Liver (tissue), 9 donors: Measurements from ENCODE around the gene PHYHD1. TPM values are rescaled to one million over a fixed set of nuclear protein-coding genes. Genes with fewer than 3 reads are reported as not detected.
A peak's percentile ranks its signal among the peaks of the same experiment; 100 is the strongest.

ENCODE experiments used
- DNase-seq: peaks from one replicate; pipeline ENCODE4 v3.0.0-alpha.2; 2017; ENCODE audit warnings: low spot score
- H3K27ac ChIP-seq, 2 donors: one replicate each; pipeline ENCODE4 v1.7.0; 2013; ENCODE audit warnings: inconsistent platforms in 2 of 2, low read length in 2 of 2, control low read depth in 1 of 2, low read depth in 1 of 2, mild to moderate bottlenecking in 1 of 2
- H3K27me3 ChIP-seq, 4 donors: one replicate each; pipeline versions ENCODE4 v1.6.1 to v1.7.0; 2013; ENCODE audit warnings: low read length in 3 of 4, inconsistent platforms in 1 of 4, mild to moderate bottlenecking in 1 of 4, moderate library complexity in 1 of 4; ENCODE audit not compliant: control insufficient read depth in 4 of 4, insufficient read depth in 4 of 4
- H3K36me3 ChIP-seq, 4 donors: one replicate each; pipeline versions ENCODE4 v1.6.1 to v1.7.0; 2013; ENCODE audit warnings: low read length in 3 of 4, mild to moderate bottlenecking in 3 of 4, low read depth in 1 of 4, moderate library complexity in 1 of 4; ENCODE audit not compliant: control insufficient read depth in 4 of 4, insufficient read depth in 3 of 4
- H3K4me1 ChIP-seq, 4 donors: one replicate each; pipeline versions ENCODE4 v1.6.1 to v1.7.0; 2013; ENCODE audit warnings: low read length in 3 of 4, mild to moderate bottlenecking in 3 of 4, moderate library complexity in 1 of 4; ENCODE audit not compliant: control insufficient read depth in 4 of 4, insufficient read depth in 4 of 4
- H3K4me3 ChIP-seq, 3 donors: one replicate each; pipeline versions ENCODE4 v1.6.1 to v1.7.0; 2013; ENCODE audit warnings: low read length in 3 of 3, control low read depth in 1 of 3, low read depth in 1 of 3, mild to moderate bottlenecking in 1 of 3
- H3K9ac ChIP-seq, 2 donors: one replicate each; pipeline ENCODE4 v1.7.0; 2013; ENCODE audit warnings: low read length in 2 of 2, mild to moderate bottlenecking in 2 of 2, moderate library complexity in 2 of 2, control low read depth in 1 of 2, low read depth in 1 of 2
- H3K9me3 ChIP-seq, 4 donors: one replicate each; pipeline versions ENCODE4 v1.6.1 to v1.7.0; 2013; ENCODE audit warnings: low read length in 3 of 4; ENCODE audit not compliant: control insufficient read depth in 4 of 4
- EGR1 ChIP-seq, 2 donors: IDR thresholded peaks; 2 replicates each; pipeline ENCODE4 v1.6.1; 2016 to 2018; ENCODE audit warnings: antibody characterized with exemption in 2 of 2, low read depth in 2 of 2
- FOXA1 ChIP-seq: IDR thresholded peaks from 2 replicates; pipeline ENCODE4 v1.6.1; 2016; ENCODE audit warnings: antibody characterized with exemption
- FOXA2 ChIP-seq: IDR thresholded peaks from 2 replicates; pipeline ENCODE4 v1.6.1; 2016; ENCODE audit warnings: antibody characterized with exemption
- GABPA ChIP-seq, 2 donors: IDR thresholded peaks in 1 of 2; conservative IDR thresholded peaks in 1 of 2; 2 replicates each; pipeline ENCODE4 v1.6.1; 2016; ENCODE audit warnings: antibody characterized with exemption in 2 of 2, mild to moderate bottlenecking in 1 of 2, moderate library complexity in 1 of 2
- HNF4A ChIP-seq, 2 donors: conservative IDR thresholded peaks; 2 replicates each; pipeline ENCODE4 v1.6.1; 2016; ENCODE audit warnings: antibody characterized with exemption in 2 of 2, mild to moderate bottlenecking in 2 of 2
- HNF4G ChIP-seq: IDR thresholded peaks from 2 replicates; pipeline ENCODE4 v1.6.1; 2016; ENCODE audit warnings: antibody characterized with exemption
- JUND ChIP-seq, 2 donors: IDR thresholded peaks; 2 replicates each; pipeline ENCODE4 v1.6.1; 2016; ENCODE audit warnings: antibody characterized with exemption in 2 of 2
- NR2F2 ChIP-seq: IDR thresholded peaks from 2 replicates; pipeline ENCODE4 v1.6.1; 2016; ENCODE audit warnings: antibody characterized with exemption
- RAD21 ChIP-seq, 2 donors: IDR thresholded peaks; 2 replicates each; pipeline ENCODE4 v1.6.1; 2016; ENCODE audit warnings: antibody characterized with exemption in 2 of 2, mild to moderate bottlenecking in 2 of 2
- RXRA ChIP-seq, 2 donors: IDR thresholded peaks; 2 replicates each; pipeline ENCODE4 v1.6.1; 2017 to 2018; ENCODE audit warnings: antibody characterized with exemption in 2 of 2, mild to moderate bottlenecking in 1 of 2
- SP1 ChIP-seq: IDR thresholded peaks from 2 replicates; pipeline ENCODE4 v1.6.1; 2018; ENCODE audit warnings: antibody characterized with exemption, mild to moderate bottlenecking
- TAF1 ChIP-seq: conservative IDR thresholded peaks from 2 replicates; pipeline ENCODE4 v1.6.1; 2016; ENCODE audit warnings: antibody characterized with exemption, mild to moderate bottlenecking
- YY1 ChIP-seq: IDR thresholded peaks from 2 replicates; pipeline ENCODE4 v1.6.1; 2016; ENCODE audit warnings: antibody characterized with exemption, mild to moderate bottlenecking
- WGBS: extraction: QIAGEN DNeasy Blood & Tissue Kit; methylation state at CpG from one replicate; pipeline ENCODE4 v1.1.7; 2013; 5-methylcytosine and 5-hydroxymethylcytosine counted together
- polyA plus RNA-seq, 2 donors: library from polyadenylated mRNA; stranded (reverse) in 1 of 2; unstranded in 1 of 2; fragments of 200-250 nt in 1 of 2; fragments of >200 nt in 1 of 2; fragmentation: Nextera tagmentation in 1 of 2; extraction: Ambion mirVana in 1 of 2; gene quantifications; one replicate each; pipeline versions ENCODE4 v1.2.1 to v1.2.3, GENCODE V29; 2013 to 2015
- total RNA-seq, 2 donors: library from RNA; depleted of rRNA; stranded (reverse); fragments of >200 nt; gene quantifications; one replicate each; pipeline ENCODE4 v1.2.3, GENCODE V29; 2014
- TF ChIP-seq, protein P1 (sequence below): IDR thresholded peaks from 2 replicates; pipeline ENCODE4 v1.6.1; 2016; ENCODE audit warnings: antibody characterized with exemption
- TF ChIP-seq, protein P2 (sequence below): IDR thresholded peaks from 2 replicates; pipeline ENCODE4 v1.6.1; 2016; ENCODE audit warnings: antibody characterized with exemption
- TF ChIP-seq, protein P3 (sequence below): IDR thresholded peaks from 2 replicates; pipeline ENCODE4 v1.6.1; 2016; ENCODE audit warnings: antibody characterized with exemption
- TF ChIP-seq, protein P4 (sequence below): IDR thresholded peaks from 2 replicates; pipeline ENCODE4 v1.6.1; 2016; ENCODE audit warnings: antibody characterized with exemption, mild to moderate bottlenecking
- TF ChIP-seq, protein P5 (sequence below): fragments of 150-350 bp; IDR thresholded peaks from 2 replicates; pipeline ENCODE4 v1.5.1; 2017; ENCODE audit warnings: improper control_type of control experiment, low read depth, low read length; ENCODE audit not compliant: missing input control
- donor health status: healthy.
- donor health status: healthy.
- donor health status: healthy.
- donor health status: healthy.
- donor health status: healthy.

The PHYHD1 gene
- total and polyA plus RNA-seq, 4 donors = 9.2 to 72.8 (median 31.3) TPM

DNA sequence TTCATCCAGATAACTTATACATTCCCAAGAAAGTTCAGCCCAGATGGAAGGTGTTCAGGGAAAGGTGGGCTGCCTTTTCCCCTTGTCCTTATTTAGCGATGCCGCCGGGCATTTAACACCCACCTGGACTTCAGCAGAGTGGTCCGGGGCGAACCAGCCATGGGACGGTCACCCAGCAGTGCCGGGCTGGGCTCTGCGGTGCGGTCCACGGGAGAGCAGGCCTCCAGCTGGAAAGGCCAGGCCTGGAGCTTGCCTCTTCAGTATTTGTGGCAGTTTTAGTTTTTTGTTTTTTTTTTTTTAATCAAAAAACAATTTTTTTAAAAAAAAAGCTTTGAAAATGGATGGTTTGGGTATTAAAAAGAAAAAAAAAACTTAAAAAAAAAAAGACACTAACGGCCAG is 4.0 kb upstream of the PHYHD1 start:
- Histone ChIP-seq H3K9me3 (no peaks in the 10 kb centered on the region), H3K4me3 (peak overlapping the region; percentile 63 to 95 (median 66)), H3K27ac (peak overlapping the region; percentile 84 to 95), H3K9ac (peak overlapping the region; percentile 88 to 94), H3K27me3 (no peaks in the 10 kb centered on the region), H3K4me1 (peaks cover 10 to 70% (median 50%) of the 10 kb centered on the region in 4 donors), H3K36me3 (peaks cover 3 to 8% (median 5%) of the 10 kb centered on the region in 4 donors)
- WGBS = 41% methylated on average over 11 of the region's 11 CpGs
- TF ChIP-seq RXRA (IDR thresholded peaks at IDR 0.05) = no peak
- TF ChIP-seq, protein P1, sequence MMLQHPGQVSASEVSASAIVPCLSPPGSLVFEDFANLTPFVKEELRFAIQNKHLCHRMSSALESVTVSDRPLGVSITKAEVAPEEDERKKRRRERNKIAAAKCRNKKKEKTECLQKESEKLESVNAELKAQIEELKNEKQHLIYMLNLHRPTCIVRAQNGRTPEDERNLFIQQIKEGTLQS = no peak
- no peak for DNase-seq

DNA sequence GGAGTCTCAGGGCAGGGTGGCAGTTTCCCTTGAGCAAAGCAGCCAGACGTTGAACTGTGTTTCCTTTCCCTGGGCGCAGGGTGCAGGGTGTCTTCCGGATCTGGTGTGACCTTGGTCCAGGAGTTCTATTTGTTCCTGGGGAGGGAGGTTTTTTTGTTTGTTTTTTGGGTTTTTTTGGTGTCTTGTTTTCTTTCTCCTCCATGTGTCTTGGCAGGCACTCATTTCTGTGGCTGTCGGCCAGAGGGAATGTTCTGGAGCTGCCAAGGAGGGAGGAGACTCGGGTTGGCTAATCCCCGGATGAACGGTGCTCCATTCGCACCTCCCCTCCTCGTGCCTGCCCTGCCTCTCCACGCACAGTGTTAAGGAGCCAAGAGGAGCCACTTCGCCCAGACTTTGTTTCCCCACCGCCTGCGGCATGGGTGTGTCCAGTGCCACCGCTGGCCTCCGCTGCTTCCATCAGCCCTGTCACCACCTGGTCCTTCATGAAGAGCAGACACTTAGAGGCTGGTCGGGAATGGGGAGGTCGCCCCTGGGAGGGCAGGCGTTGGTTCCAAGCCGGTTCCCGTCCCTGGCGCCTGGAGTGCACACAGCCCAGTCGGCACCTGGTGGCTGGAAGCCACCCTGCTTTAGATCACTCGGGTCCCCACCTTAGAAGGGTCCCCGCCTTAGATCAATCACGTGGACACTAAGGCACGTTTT is 3.5 kb upstream of the PHYHD1 start:
- WGBS = 44% methylated on average over 26 of the region's 26 CpGs
- no peaks in the 10 kb centered on the region for H3K9me3 ChIP-seq
- peaks cover 10 to 74% (median 49%) of the 10 kb centered on the region in 4 donors for H3K4me1 ChIP-seq
- H3K27me3 ChIP-seq = no peaks in the 10 kb centered on the region
- no peak for DNase-seq
- peak in 1 of 2 donors; percentile 76 for TF ChIP-seq GABPA (IDR thresholded peaks at IDR 0.05 in 1 of 2, conservative IDR thresholded peaks at IDR 0.05 in 1 of 2)
- peak; percentile 42 to 66 for TF ChIP-seq JUND (IDR thresholded peaks at IDR 0.05)
- peak; percentile 90 for TF ChIP-seq HNF4A (conservative IDR thresholded peaks at IDR 0.05)
- peak; percentile 79 for TF ChIP-seq TAF1
- TF ChIP-seq, protein P2, sequence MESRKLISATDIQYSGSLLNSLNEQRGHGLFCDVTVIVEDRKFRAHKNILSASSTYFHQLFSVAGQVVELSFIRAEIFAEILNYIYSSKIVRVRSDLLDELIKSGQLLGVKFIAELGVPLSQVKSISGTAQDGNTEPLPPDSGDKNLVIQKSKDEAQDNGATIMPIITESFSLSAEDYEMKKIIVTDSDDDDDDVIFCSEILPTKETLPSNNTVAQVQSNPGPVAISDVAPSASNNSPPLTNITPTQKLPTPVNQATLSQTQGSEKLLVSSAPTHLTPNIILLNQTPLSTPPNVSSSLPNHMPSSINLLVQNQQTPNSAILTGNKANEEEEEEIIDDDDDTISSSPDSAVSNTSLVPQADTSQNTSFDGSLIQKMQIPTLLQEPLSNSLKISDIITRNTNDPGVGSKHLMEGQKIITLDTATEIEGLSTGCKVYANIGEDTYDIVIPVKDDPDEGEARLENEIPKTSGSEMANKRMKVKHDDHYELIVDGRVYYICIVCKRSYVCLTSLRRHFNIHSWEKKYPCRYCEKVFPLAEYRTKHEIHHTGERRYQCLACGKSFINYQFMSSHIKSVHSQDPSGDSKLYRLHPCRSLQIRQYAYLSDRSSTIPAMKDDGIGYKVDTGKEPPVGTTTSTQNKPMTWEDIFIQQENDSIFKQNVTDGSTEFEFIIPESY = no peak
- TF ChIP-seq, protein P1 = no peak
- no peak for TF ChIP-seq FOXA1
- TF ChIP-seq, protein P3, sequence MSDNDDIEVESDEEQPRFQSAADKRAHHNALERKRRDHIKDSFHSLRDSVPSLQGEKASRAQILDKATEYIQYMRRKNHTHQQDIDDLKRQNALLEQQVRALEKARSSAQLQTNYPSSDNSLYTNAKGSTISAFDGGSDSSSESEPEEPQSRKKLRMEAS = peak; percentile 100
- peak; percentile 84 for TF ChIP-seq SP1
- TF ChIP-seq, protein P4, sequence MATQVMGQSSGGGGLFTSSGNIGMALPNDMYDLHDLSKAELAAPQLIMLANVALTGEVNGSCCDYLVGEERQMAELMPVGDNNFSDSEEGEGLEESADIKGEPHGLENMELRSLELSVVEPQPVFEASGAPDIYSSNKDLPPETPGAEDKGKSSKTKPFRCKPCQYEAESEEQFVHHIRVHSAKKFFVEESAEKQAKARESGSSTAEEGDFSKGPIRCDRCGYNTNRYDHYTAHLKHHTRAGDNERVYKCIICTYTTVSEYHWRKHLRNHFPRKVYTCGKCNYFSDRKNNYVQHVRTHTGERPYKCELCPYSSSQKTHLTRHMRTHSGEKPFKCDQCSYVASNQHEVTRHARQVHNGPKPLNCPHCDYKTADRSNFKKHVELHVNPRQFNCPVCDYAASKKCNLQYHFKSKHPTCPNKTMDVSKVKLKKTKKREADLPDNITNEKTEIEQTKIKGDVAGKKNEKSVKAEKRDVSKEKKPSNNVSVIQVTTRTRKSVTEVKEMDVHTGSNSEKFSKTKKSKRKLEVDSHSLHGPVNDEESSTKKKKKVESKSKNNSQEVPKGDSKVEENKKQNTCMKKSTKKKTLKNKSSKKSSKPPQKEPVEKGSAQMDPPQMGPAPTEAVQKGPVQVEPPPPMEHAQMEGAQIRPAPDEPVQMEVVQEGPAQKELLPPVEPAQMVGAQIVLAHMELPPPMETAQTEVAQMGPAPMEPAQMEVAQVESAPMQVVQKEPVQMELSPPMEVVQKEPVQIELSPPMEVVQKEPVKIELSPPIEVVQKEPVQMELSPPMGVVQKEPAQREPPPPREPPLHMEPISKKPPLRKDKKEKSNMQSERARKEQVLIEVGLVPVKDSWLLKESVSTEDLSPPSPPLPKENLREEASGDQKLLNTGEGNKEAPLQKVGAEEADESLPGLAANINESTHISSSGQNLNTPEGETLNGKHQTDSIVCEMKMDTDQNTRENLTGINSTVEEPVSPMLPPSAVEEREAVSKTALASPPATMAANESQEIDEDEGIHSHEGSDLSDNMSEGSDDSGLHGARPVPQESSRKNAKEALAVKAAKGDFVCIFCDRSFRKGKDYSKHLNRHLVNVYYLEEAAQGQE = peak; percentile 87
- peak in 1 of 2 donors; percentile 70 for TF ChIP-seq EGR1 (IDR thresholded peaks at IDR 0.05; ENCODE audit: low read depth in 2 of 2)
- TF ChIP-seq YY1 = peak; percentile 91
- peak; percentile 52 to 61 for TF ChIP-seq RAD21 (IDR thresholded peaks at IDR 0.05)
- peak; percentile 71 for TF ChIP-seq FOXA2
- peak; percentile 74 for TF ChIP-seq HNF4G
- peak; percentile 97 for TF ChIP-seq NR2F2
- TF ChIP-seq, protein P5, sequence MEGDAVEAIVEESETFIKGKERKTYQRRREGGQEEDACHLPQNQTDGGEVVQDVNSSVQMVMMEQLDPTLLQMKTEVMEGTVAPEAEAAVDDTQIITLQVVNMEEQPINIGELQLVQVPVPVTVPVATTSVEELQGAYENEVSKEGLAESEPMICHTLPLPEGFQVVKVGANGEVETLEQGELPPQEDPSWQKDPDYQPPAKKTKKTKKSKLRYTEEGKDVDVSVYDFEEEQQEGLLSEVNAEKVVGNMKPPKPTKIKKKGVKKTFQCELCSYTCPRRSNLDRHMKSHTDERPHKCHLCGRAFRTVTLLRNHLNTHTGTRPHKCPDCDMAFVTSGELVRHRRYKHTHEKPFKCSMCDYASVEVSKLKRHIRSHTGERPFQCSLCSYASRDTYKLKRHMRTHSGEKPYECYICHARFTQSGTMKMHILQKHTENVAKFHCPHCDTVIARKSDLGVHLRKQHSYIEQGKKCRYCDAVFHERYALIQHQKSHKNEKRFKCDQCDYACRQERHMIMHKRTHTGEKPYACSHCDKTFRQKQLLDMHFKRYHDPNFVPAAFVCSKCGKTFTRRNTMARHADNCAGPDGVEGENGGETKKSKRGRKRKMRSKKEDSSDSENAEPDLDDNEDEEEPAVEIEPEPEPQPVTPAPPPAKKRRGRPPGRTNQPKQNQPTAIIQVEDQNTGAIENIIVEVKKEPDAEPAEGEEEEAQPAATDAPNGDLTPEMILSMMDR = peak; percentile 0
- peak; percentile 87 to 90 for TF ChIP-seq RXRA (IDR thresholded peaks at IDR 0.05)
- peak overlapping the region; percentile 63 to 95 (median 66) for H3K4me3 ChIP-seq
- peak overlapping the region; percentile 78 to 95 for H3K27ac ChIP-seq
- H3K9ac ChIP-seq = peak overlapping the region; percentile 88 to 94
- peaks cover 3 to 8% (median 4%) of the 10 kb centered on the region in 4 donors for H3K36me3 ChIP-seq
